Glutamatergic neuron (in vitro differentiated cells): ENCODE results near the gene CDH4. TPM values are rescaled to one million over a fixed set of nuclear protein-coding genes. Genes with fewer than 3 reads are reported as not detected.
A peak's percentile ranks its signal among the peaks of the same experiment; 100 is the strongest.

ENCODE experiments used
- DNase-seq: peaks from one replicate; pipeline ENCODE4 v3.0.0; 2022
- H3K27ac Mint-ChIP-seq: one replicate; pipeline ENCODE4 v1.8.0; 2020; ENCODE audit warnings: mild to moderate bottlenecking, mixed read lengths, inconsistent platforms; ENCODE audit not compliant: unreplicated experiment
- H3K27me3 Mint-ChIP-seq: one replicate; pipeline ENCODE4 v1.8.0; 2020; ENCODE audit warnings: mild to moderate bottlenecking, moderate library complexity, mixed read lengths, inconsistent platforms; ENCODE audit not compliant: unreplicated experiment
- H3K36me3 Mint-ChIP-seq: one replicate; pipeline ENCODE4 v1.8.0; 2020; ENCODE audit warnings: mild to moderate bottlenecking, mixed read lengths, inconsistent platforms; ENCODE audit not compliant: unreplicated experiment
- H3K4me1 Mint-ChIP-seq: one replicate; pipeline ENCODE4 v1.8.0; 2020; ENCODE audit warnings: mild to moderate bottlenecking, low read depth, mixed read lengths, inconsistent platforms; ENCODE audit not compliant: unreplicated experiment
- H3K4me3 Mint-ChIP-seq: one replicate; pipeline ENCODE4 v1.8.0; 2020; ENCODE audit warnings: mild to moderate bottlenecking, mixed read lengths, inconsistent platforms; ENCODE audit not compliant: unreplicated experiment
- H3K9me3 Mint-ChIP-seq: one replicate; pipeline ENCODE4 v1.8.0; 2020; ENCODE audit warnings: mild to moderate bottlenecking, moderate library complexity, mixed read lengths, inconsistent platforms; ENCODE audit not compliant: unreplicated experiment
- total RNA-seq: library from RNA; stranded (reverse); fragmentation: NEBNext Ultra II Directional; extraction: Animal tissue kit (Norgen Biotek cat#: 25700); gene quantifications from one replicate; pipeline ENCODE4 v1.2.1, GENCODE V29; 2021; ENCODE audit not compliant: unreplicated experiment
- TF ChIP-seq, protein P1 (sequence below): fragments of 200-600 bp; sonication (generic); IDR thresholded peaks from one replicate; pipeline ENCODE4 v1.5.0; 2021; ENCODE audit not compliant: partially characterized antibody, unreplicated experiment

CDH4 gene
- total RNA-seq, 1 donor from 2014 or later = 1.2 TPM

DNA sequence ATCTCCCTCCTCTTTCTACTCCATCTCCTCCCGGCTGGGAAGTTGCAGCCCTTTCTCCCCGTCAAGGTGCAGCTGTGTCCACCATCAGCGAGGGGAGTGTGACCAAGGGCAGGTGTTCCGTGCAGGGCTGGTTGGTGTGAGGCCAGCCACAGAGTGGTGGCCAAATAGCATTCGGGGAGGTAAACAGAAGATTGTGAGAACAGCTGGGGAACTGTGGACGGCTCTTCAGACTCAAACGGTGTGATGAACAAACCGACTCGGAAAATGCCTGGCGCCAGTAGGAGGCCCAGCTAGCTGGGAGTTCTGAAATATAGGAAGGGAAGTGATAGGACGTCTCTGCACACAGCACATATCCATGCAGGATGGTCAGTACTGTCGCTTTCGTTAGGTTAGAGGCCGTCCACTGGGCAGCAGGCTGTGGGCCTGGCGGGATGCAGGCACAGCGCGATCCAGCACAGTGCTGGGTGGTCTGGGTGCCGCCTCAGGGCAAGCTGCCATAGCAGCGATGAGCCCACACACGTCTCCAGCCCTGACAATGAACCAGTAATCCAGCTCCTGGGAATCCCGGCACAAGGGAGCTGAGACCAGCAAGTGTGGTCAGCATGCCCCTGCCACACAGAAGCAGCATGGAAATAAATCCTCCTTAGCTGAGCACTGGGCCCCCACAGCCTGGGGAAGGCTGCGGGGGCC is 555.6 kb downstream of the CDH4 start:
- TF ChIP-seq, protein P1, sequence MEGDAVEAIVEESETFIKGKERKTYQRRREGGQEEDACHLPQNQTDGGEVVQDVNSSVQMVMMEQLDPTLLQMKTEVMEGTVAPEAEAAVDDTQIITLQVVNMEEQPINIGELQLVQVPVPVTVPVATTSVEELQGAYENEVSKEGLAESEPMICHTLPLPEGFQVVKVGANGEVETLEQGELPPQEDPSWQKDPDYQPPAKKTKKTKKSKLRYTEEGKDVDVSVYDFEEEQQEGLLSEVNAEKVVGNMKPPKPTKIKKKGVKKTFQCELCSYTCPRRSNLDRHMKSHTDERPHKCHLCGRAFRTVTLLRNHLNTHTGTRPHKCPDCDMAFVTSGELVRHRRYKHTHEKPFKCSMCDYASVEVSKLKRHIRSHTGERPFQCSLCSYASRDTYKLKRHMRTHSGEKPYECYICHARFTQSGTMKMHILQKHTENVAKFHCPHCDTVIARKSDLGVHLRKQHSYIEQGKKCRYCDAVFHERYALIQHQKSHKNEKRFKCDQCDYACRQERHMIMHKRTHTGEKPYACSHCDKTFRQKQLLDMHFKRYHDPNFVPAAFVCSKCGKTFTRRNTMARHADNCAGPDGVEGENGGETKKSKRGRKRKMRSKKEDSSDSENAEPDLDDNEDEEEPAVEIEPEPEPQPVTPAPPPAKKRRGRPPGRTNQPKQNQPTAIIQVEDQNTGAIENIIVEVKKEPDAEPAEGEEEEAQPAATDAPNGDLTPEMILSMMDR = no peak
- Mint-ChIP-seq H3K36me3 (no peaks in the 10 kb centered on the region), H3K4me1 (peaks cover 22% of the 10 kb centered on the region), H3K27ac (no peak overlapping the region), H3K9me3 (peaks cover 2% of the 10 kb centered on the region), H3K4me3 (no peak overlapping the region), H3K27me3 (peaks cover 9% of the 10 kb centered on the region)
- peak; percentile 9 for DNase-seq

DNA sequence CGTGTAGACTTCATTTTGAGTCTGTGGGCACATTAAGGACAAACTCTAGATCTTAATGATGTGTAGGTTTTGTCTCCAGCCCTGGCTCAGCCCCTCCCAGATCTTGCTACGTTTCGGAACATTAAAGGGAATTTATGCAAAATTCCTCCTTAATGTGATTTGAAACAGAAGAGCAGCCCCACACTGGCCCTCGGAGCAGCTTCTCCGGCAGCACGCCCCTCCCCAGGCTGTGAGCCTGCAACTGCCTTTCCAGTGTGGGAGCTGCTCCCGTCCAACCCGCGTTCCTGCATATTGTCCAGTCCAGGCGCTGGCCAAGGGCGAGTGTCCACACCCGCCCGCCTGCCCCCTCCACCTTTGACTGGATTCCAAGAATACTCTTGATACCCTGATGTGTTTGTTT is 556.4 kb downstream of the CDH4 start:
- Mint-ChIP-seq H3K36me3 (no peaks in the 10 kb centered on the region), H3K4me1 (peaks cover 20% of the 10 kb centered on the region), H3K27me3 (peaks cover 9% of the 10 kb centered on the region), H3K4me3 (no peak overlapping the region), H3K9me3 (peaks cover 2% of the 10 kb centered on the region), H3K27ac (no peak overlapping the region)
- TF ChIP-seq, protein P1 = no peak
- peak; percentile 32 for DNase-seq

DNA sequence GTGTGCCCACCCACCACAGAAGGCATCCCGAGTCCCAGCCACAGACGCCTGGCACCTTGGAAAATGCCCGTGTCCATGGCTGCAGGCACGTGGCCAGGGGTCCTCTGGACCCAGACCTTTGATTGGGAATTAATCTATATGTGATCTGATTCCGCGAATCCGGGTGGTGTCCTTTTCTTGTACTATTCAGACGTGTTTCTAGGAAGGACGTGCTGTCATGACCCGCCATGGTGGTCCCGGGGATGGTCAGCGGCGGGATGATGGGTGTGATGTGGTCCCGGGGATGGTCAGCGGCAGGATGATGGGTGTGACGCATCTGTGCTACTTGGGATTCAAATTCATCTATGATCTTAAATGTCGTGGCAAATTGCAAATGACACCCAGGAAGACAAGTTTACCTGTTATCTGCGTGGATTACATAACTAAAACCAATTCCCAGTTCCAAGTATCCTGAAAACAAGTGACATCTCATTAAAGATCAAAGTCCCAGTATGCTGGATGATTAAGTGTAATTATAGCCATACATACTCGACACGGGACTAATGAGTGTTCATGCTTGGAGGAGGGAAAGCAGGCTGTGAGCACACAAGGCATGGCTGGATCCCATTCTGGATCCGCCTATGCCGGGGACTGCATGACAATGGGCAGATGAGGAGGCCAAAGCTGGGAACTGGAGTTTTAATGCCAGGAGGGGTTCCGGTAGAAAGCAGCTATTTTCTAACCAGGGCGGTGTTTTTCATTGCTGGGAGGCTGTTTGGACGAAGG is 557.1 kb downstream of the CDH4 start:
- peaks cover 2% of the 10 kb centered on the region for H3K9me3 Mint-ChIP-seq
- TF ChIP-seq, protein P1 = no peak
- H3K27ac Mint-ChIP-seq = no peak overlapping the region
- H3K27me3 Mint-ChIP-seq = peaks cover 9% of the 10 kb centered on the region
- peaks cover 17% of the 10 kb centered on the region for H3K4me1 Mint-ChIP-seq
- peak; percentile 3 for DNase-seq
- H3K36me3 Mint-ChIP-seq = no peaks in the 10 kb centered on the region
- no peak overlapping the region for H3K4me3 Mint-ChIP-seq

DNA sequence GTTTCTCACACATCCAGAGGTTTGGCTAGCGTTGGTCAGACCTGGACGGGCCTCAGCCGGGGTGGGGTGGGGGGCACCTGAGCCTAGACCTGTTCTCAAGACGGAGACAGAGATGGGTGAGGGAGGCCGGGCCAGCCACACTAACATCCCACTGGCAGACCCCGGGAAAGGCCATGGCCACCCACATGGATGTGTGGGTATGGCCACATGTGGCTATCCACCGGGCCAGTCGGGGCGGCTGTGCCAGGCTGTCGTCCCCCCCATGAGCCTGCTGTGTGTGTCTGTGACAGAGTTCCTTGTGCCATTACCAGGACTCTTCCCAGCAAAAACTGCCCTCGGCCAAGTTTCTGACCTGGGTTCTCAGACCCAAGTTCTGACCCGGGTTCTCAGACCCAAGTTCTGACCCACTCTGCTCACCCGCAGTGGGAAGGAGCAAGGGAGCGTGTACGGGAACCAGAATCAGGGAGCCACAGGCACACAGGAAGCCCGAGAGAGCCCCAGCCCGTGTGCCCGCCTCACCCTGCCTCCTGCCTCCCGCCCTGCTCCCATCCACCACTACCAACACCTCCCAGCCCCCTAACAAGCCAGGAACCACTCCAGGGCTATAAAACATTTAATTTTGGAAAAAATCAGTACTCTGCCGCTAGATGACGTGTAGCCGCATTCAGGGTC is 558.1 kb downstream of the CDH4 start:
- peak; percentile 10 for DNase-seq
- no peak overlapping the region for H3K4me3 Mint-ChIP-seq
- H3K36me3 Mint-ChIP-seq = no peaks in the 10 kb centered on the region
- peaks cover 9% of the 10 kb centered on the region for H3K27me3 Mint-ChIP-seq
- TF ChIP-seq, protein P1 = no peak
- peaks cover 12% of the 10 kb centered on the region for H3K4me1 Mint-ChIP-seq
- no peak overlapping the region for H3K27ac Mint-ChIP-seq
- peaks cover 2% of the 10 kb centered on the region for H3K9me3 Mint-ChIP-seq
